GM21360 (cell line): ENCODE data around the gene MSI2.

Experiments used
- ATAC-seq: cut with Tn5 transposase; IDR thresholded peaks from one replicate; pipeline ENCODE4 v1.9.1; 2021; ENCODE audit warnings: mild to moderate bottlenecking, moderate library complexity; ENCODE audit not compliant: unreplicated experiment

The MSI2 gene

DNA sequence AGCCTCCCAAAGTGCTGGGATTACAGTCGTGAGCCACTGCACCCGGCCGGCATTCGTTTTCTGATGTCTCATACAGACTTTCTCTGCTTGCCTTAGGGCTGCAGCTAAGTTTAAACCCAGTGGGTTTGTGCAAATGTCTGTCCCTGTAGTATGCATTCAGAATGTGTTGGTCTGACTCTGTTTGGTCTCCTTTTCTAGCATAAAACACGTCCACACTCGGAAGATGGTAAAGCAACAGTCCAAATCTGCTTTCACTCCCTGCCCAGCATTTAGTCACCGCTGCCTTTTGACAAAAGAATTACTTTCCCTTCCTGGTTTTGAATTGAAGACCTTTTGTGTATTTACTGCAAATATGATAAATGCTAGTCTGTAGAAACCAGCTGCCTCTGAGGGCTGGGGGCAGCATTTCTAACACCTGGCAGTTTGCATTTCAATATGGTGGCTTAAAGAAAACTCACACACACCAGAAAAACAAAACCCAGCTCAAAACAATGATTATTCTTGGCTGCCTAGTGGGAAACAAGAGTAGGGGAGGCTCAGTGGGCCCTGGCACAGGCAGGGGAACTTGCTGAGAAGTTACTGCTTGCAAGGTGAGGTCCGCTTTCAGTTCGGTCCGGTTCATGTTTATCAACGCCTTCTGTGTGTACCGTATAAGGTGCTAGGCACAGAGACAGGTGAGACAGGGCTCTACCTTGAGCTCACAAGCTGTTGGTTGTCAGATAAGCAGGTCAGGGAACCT, 56.9 kb downstream of the MSI2 start:
- no peak for ATAC-seq

DNA sequence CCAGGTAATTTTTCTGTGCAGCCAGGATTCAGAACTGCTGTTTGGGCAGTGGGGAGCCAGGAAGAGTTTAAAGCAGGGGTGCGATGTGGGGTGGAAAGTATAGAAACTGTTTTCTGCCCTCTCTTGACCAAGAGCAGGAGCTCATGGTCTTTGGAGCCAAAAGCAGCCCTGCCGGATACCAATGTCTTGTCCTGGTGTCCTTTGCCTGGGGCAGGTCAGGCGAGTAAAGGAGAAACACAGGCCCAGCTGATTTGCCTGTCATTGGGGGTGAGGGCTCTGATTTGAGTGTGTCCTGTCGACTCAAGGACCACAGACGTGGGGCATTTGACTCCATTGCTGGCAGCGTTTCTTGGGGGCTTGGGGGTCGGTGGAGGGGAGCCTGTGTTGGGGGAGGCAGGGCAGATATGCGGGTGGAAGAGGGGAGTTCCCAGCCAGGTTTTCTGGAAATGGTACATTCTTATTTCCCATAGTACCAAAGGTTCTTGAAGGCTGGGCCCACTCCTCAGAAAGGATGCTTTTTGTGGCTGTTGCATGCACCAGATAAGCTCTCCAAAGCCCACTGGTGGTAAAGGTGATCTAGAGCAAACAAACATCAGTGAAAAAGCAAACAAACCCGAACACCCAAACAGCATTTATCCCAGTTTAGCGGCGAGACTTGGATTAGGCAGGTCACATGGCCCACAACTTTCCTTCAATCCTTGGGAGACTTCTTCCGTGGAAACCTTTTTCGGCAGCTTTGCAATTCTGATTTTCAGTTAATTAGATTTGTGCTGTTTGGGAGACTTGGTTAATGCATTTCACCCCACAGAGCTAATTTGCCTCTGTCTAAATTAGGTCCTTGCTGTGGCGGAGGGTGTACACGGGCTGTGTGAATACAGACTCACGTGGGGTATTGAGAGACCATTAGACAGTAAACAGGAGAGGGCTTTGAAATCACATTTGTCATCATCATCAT, 59.0 kb downstream of the MSI2 start:
- ATAC-seq: no peak

DNA sequence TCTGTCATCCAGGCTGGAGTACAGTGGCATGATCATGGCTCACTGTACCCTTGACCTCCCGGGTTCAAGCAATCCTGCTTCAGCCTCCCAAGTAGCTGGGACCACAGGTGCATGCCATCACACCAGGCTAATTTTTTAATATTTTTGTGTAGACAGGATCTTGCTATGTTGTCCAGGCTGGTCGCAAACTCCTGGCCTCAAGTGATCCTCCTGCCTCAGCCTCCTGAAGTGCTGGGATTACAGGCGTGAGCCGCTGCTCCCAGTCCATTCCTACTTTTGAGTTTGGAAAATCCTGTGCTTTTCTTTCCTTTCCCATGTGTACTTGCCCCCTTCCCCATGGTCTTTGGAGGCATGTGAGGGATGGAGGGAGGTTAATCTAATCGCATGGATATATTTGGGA, 60.0 kb downstream of the MSI2 start:
- no peak for ATAC-seq

DNA sequence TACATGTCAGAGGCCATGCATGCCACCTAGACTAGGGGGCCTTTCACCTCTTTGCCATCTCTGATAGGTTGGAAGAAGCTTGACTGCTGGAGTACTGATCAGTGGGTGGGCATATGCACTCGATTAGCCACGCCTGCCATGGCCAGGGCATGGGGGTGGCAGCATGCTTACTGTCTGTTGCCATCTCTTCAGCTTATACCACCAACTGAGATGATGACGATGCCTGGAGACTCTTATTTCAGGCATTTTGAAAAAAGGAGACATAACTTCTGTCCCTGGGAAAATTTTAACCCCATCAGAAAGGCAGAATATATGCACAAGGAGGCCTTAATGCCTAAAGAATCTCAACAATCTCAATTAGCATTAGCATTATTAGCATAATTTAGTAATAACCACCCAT, 60.8 kb downstream of the MSI2 start:
- ATAC-seq: no peak

DNA sequence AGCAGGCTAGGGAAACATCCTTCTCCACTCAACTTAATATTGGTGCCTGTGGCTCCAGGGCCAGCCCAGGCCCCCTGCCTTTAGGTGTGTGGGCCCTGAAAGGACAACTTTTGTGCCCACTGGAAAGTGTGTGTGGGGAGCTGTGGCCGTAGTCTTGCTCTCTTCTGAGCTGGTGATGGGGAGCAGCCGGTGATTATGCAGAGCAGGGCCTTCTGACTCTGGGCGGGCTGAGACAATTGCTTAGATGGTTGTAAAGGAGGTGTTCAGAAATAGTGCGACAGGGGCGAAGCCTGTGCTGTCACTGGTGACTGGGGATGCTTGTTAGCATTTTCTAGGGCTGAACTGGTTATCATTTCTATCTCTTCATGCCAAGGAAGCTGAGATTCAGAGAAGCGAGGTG, 62.6 kb downstream of the MSI2 start:
- no peak for ATAC-seq

DNA sequence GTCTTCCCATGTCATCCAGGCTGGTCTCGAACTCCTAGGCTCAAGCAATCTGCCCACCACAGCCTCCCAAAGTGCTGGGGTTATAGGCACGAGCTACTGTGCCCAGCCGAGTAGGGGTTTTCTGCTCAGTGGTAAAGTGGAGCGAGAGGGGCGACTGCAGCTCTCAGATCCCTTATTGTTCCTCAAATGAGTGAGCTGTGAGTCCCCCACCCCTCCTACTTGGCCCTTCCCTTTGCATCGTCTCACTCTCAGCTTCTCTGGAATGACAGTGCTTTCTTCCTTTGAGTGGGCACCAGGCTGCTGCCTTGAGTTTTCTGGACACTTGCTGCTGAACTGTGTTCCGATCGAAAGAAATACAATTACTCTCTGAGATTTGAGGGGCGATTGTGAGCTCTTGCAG, 63.5 kb downstream of the MSI2 start:
- ATAC-seq: no peak

DNA sequence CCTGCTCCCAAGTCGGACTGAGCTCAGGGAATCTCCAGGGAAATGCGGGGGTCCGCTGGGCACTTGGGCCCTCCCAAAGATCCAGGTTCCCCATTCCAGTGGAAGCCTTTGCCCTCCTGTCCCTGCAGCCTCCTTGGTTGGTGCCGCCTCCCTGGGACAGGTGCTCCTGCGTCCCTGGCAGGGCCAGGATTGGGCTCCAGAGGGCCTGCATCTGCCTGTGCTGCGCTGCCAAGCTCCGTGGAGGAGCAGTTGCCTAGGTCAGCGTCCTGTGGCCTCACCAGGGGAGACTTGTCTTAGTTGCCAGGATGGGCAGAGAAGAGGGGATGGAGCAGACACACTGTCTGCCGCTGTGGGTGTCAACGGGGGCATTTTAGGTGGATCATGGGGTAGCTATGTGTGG, 67.1 kb downstream of the MSI2 start:
- ATAC-seq: no peak

DNA sequence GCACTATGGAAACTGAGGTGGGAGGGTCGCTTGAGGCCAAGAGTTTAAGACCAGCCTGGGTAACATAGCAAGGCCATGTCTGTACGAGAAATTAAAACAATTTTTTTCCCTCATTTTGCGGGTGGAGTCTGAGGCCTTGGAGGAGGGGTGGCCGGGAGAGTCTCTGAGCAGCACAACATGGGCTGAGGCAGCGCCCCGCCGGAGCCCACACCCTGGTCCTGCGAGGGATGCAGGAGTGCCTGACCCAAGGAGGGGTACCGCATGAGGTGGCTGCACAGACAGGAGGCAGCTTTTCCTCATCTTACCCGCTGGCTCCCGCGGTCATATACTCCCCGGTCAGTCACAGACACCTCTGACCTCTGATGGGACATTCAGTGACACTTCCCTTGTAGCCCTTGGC, 67.7 kb downstream of the MSI2 start:
- ATAC-seq: no peak

DNA sequence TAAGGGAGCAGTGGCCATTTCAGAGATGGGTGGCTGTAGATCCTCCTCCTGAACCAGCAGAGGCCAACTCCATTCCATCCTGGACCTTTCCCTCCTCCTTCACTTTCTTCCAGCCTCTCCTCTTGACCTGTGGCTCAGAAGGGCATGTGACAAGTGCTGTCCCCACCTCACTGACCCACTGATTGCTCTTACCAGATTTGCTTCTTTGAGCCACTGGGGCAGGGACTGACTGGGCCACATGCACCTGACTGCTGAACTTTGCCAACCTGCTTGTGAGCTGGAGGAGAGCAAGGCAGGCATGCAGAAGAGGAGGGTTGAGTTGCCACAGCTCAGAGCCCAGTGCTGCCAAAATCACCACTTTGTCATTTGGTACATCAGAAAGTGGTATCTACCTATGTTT, 68.3 kb downstream of the MSI2 start:
- no peak for ATAC-seq

DNA sequence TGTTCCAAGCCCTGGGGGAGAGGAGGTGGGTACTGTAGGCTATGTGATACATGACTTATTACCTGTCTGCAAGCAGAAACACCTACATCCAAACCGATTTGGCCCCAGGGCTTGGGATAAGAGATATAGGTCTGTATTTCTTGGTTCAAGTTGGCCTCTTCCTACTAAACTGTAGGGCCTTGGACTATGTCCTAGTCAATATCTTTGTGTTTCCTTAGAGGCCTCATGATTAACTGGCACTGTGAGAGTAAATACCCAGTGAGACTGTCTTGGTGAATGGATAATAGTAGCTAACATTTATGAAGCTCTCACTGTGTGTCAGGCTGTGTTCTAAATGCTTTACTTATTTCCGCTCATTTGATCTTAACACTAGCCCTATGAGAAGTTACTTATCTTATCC, 70.0 kb downstream of the MSI2 start:
- ATAC-seq: no peak

DNA sequence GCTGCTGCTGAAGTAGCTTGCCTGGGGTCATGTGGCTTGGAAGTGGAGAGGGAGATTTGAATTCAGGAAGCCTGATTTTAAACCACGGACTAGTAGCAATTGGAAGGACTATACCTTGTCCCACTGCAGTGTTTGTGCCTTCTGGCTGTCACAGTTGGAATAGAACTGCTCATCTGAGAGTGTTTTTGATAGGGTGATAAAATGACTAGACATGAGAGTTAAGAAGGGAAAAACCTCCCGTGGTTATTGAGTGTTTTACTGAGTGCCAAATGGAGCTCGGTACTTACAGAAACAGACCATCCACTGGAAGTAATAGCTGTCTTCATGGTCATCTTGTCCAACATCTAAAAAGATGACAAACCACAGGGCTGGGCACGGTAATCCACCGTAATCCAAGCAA, 70.4 kb downstream of the MSI2 start:
- ATAC-seq: no peak

DNA sequence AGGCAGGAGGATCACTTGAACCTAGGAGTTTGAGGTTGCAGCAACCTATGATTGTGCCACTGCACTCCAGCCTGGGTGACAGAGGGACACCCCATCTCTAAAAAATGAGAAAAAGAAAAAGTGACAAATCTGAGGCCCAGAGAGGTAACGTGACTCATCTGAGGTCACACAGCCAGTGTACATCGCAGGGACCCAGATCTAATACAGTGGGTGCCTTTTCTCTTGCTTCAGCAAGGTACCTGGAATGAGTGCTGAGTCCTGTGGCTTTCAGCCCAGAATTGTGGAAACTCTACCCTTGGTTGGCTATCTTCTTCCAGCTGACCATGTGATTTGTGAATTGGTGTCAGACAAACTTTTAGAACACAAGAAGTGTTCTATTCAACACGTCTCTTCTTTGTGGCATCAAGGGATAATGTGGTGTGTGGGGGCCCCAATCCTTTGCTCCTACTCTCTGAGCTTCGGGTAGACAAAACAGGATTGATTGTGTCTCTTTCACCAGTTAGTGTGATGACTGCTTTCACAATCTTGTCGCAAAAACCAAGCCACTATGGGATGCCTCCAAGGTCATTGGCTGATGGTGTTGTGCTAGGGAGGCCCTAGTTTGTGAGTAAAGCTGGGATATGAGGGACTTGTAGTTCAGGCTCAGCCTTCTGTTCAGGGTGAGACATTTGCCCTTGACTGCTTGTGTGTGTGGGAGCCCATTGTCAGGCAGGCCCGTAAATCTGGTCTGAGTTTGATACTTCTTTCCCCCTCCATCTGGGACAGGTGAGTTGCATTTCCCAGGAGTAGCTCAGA, 71.0 kb downstream of the MSI2 start:
- ATAC-seq: no peak

DNA sequence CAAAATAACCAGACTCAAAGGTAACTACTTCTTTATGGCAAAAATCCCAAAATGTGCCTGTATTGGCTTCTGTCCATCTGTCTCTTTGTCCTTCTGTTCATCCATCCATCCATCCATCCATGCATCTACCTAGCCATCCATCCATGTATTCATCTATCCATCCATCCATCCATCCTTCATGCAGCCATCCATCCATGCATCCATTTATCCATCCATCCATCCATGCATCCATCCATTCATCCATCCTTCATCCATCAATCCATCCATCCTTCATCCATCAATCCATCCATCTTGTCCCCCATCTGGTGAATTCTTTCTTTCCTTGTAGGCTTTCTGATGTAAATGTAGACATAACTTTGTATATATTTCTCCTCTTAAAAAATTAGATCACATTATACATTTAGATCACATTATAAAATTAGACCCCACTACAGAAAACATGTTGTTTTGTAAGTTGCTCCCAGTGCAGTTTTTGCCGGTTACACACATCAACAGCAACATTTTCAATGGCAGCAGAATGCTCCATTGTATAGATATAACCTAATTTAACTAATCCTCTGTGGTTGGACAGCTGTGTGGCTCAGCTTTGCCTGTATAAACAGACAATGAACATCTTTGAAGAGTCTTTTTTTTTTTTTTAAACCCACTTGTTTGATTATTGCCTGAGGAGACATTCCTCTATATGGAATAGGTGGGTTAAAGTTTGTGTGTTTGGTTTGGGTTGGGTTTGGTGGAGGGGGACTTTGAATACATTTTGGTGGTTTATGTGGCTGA, 72.0 kb downstream of the MSI2 start:
- no peak for ATAC-seq

DNA sequence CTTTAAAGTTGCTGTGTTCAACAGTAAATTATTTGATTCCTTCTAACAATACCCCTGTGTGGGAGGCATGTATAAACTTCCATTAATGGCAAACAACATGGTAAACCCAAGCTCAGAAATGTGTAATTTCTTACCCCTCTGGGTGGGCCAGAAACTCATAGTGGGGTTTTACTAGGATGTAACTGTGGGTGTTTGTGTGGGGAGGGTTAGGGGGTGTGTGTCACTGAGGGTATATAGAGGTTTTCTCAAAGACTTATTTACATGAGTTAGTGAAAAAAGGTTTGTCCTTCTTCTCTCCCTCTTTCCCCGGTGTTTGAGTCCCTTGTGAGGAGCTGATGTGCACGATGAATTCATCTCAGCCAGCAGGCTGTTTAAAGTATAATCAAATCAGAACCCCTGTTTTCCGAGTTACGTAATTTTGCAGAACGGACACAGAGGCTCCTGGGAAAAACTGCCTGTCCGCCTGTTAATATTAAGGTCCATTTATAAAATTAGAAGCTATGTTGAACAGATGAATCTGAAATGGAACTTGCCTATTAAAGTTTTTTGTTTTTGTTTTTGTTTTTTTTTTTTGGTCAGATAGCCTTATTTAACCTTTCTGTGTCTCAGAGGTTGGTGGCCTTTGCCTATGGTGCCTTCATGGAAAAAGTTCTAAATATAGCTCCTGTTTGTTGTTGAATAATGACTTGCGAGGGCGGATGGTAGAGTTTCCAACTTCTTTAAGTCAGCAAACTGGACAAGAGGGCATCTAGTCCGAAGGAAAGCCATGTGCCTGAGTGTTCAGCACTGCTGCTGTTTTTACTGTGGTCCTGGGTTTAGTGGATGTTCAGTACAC, 73.3 kb downstream of the MSI2 start:
- no peak for ATAC-seq

DNA sequence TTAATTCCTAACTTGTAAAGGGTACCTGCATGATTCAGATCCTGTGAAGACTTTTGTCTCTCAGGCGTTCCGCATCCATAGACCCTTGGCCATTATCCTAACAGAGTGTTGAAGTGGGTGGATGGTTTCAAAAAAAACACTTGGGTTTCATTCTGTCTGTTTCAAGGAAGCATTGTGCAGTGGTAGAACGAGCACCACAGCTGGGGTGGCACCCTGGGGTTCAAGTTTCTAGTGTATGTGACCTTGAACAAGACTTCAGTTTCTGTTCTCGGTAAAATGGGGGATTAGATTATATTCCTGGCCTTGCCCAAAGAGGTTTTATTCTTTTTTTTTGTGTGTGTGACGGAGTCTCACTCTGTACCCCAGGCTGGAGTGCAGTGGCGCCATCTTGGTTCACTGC, 74.3 kb downstream of the MSI2 start:
- ATAC-seq: no peak

DNA sequence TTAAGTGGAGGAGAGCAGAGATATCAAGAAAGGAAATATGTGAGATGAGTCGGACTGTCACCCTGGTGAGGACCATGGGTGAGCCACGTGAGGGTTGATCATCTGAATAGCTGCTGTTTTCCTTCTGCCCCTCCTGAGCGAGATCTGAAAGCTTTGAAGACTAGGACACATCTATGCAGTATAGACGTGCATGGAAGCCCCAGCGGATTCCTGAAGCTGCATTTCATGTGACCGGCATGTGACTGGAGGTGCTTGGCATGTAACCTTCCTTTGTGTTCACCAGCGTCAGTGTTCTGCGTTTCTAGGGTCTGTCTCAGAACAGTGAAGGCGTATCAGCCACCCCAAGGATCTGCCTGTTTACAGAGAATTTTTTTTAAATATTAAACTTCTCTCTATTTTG, 75.1 kb downstream of the MSI2 start:
- ATAC-seq: no peak

DNA sequence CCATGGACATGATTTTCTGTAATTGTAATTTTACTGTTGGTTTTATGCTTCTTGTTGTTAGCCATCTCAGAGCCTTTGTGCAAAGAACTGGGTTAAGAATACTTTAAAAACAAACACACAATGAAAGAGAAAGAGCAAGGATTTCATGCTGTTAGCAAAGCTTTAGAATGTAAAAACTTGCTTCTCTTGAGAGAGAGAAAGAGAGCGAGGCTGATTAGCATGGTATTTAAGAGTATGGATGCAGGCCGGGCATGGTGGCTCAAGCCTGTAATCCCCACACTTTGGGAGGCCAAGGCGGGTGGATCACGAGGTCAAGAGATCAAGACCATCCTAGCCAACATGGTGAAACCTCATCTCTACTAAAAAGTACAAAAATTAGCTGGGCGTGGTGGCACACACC, 76.2 kb downstream of the MSI2 start:
- ATAC-seq: no peak

DNA sequence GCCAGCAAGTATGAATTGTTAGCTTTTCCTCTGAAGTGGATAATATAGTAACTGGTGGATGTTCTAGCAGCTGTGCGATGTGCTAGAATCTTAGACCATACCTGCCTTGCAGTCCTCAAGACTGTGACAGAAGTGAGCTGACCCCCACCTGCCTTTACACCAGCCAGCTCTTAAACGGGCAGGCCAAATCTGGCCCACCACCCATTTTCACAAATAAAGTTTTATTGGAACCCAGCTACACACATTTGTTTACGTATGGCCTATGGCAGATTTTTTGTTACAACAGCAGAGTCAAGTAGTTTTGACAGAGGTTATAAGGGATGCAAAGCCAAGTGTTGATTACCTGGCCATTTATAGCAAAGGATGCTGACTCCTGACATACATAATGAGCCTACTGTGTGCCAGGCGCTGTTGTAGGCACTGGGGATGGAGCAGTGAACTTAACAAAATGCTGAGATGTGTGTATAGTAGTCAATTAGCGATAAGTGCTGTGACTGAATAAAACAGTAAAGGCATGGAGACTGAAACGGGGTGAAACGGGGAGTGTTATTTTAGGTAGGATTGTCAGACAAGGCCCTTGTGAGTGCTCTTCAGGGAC, 79.0 kb downstream of the MSI2 start:
- no peak for ATAC-seq

DNA sequence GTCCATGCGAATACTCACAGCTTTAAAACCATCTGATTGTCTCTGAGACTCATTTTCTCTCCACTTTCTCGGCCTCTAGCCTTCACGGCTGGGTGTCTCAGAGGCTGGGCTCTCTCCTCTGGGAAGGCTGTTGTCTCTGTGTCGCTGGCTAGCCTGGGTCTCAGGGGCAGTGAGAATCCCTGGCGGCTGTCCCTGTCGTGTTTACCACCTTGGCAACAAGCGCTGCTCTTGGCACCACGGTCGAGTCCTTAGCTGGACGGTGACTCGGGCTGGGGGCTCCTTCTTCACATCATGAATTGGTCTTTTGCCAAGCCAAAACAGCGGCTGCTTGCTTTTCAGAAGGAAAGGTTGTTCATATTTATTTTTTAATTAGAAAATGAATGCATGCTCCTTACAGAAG, 81.1 kb downstream of the MSI2 start:
- ATAC-seq: no peak
